ENCODE results near the gene ITIH1.
"Not testable (repeated sequence)": the region's sequence is repeated elsewhere in the genome, so short reads cannot be mapped to it uniquely, and the experiment has no call there.

Gene ITIH1

DNA sequence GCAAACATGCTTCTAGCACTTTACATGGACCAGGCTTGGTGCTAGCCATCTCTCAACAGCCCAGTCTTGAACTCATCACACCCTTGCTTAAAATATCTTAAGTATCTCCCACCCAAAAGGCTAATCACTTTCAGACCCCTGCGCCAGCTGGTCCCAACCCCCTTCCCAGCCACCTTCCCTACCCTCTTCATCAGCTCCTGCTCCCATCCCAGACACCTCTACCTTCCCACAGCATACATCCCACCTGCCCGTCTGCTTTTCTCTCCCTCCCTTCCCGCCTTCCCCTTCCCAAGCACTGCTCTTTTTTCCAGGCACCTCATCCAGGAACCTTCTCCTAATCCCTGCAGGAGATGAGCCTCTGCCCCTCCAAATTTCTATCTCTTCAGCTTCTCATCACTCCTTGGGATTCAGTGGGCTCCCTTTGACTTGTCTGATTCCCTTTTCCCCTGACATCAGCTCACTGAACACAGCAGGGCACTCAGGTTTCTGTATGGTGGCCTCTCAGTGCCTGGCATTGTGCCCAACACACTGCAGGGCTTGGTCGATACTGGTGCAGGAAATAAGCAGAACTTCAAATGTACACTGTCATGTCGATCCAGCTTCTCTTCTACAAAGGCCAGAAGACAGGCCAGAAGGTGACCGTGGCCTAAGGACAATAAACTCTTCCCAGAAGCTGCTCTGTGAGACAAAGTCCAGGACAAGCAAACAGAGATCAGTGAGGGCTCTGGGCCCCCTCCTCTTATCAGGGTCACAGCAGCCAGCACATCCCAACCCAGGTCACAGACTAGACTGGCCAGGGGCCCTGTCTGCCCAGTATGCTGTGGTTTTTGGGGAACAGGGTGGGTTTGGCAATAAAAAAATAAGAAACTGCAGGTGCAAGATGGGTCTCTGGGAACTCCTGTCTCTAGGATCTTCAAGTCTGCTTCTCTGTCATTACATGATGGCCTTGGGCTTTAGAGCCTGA is 2.2 kb upstream of the ITIH1 start:
- no peak for DNase-seq (ENCODE audit: low read depth, low spot score)

DNA sequence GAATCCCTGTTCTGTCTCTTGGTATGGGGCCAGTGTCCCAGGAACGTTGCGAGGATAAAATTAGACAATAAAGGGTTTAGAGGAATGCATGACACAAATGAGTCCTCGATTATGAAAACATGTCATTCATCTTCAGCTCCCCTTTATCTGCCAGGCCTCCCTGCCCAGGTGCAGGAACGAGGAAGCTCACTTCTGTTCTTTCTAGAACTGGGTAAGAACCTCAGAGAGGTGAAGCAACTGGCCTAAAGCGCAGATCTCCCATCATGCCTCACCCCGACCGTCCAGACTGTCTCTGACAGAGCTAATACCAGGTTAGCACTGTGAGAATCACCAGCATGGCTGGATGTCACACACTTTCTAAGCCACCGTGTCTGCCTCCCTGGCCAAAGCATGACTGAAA is 1.5 kb upstream of the ITIH1 start:
- no peak for DNase-seq (ENCODE audit: low read depth, low spot score)

DNA sequence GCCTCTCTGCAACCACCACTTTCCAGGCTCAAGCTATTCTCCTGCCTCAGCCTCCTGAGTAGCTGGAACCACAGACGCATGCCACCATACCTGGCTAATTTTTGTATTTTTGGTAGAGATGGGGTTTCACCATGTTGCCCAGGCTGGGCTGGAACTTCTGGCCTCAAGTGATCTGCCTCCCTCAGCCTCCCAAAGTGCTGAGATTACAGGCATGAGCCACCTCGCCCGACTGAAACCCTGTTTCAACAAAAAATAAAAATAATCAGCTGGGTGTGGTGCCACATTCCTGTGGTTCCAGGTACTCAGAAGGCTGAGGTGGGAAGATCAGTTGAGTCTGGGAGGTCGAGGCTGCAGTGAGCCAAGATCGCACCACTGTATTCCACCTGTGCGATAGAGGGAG is 913 bp upstream of the ITIH1 start:
- DNase-seq (ENCODE audit: low read depth, low spot score) = not testable (repeated sequence)

GRCh38 chr3:52777959-52778805 is 783 bp downstream of the ITIH1 start:
- DNase-seq (ENCODE audit: low read depth, low spot score) = no peak

- DNase-seq (ENCODE audit: low read depth, low spot score) = no peak
Measured at GRCh38 chr3:52779011-52779836, 1.8 kb downstream of the ITIH1 start.

GRCh38 chr3:52779837-52780585 is 2.6 kb downstream of the ITIH1 start:
- DNase-seq (ENCODE audit: low read depth, low spot score) = no peak

DNA sequence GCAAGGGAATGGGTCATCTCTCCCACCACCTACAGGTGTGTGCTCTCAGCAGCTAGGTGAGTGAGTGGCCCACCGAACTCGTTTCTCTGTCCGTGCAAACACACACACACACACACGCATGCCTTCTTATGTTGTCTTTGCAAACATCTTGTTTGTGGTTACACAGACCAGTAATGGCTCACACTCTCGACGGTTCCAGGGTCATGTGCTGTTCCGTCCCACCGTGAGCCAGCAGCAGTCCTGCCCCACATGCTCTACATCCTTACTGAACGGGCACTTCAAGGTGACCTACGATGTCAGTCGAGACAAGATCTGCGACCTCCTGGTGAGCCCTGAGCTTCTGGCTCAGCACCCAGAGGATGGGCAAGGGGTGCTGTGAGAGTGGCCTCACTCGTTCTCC is 4.3 kb downstream of the ITIH1 start:
- no peak for DNase-seq (ENCODE audit: low read depth, low spot score)

- DNase-seq (ENCODE audit: low read depth, low spot score) = no peak
Measured at GRCh38 chr3:52782412-52783210, 5.2 kb downstream of the ITIH1 start.

GRCh38 chr3:52783211-52783555 is 5.8 kb downstream of the ITIH1 start:
- no peak for DNase-seq (ENCODE audit: low read depth, low spot score)

GRCh38 chr3:52784021-52784621 is 6.7 kb downstream of the ITIH1 start:
- DNase-seq (ENCODE audit: low read depth, low spot score) = no peak

DNA sequence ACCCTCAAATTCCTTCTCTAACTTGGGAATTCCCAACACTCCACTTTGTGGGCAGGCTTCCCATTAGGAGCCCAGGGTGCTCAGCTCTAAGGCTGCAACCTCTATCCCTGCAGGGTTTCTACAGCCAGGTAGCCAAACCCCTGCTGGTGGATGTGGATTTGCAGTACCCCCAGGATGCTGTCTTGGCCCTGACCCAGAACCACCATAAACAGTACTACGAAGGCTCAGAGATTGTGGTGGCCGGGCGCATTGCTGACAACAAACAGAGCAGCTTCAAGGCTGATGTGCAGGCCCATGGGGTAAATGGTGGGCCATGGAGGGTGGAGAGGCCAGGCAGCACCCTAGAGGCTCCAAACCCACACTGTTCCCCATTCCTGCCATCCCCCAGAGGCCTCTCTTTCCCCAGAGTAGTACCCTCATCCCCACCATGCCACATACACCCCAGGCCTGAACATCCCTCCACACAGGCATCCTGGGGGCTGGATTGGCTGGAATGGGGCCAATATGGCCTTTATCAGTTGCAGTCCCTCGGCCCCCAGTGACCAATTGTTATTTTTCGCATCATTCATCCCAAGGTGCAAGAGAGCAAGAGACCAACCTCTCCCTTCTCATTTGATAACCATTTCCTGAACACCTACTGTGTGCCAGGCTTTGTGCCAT is 7.7 kb downstream of the ITIH1 start:
- no peak for DNase-seq (ENCODE audit: low read depth, low spot score)

DNA sequence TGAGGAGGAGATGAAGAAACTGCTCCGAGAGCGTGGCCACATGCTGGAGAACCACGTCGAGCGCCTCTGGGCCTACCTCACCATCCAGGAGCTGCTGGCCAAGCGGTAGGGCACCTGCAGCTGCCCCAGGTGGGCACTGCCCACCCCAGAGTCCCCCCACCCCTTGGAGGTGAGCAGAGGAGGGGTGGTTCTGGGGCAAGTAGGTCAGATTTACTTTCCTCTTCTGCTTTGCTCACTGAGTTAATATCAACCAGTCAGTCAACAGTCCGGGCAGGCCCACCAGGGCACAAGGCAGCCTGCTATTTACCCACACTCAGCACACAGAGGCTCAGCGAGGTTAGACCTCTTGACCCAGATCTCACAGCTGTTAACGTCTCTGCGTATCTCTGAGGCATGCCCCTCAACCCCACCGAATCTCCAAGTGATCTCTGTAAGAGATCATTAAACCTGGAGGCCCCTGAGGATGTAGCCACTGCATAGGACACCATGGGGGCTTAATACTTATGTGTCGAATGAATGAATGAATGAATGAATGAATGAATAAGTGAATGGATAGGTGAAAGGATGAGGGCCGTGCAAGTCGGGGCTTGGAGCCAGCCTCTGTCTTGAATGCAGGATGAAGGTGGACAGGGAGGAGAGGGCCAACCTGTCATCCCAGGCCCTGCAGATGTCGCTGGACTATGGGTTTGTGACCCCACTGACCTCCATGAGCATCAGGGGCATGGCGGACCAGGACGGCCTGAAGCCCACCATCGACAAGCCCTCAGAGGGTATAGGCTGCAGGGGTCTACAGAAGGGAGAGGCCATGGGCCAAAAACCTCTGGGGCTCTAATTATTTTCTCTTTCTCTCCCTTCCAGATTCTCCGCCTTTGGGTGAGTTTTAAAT is 9.2 kb downstream of the ITIH1 start:
- DNase-seq (ENCODE audit: low read depth, low spot score) = no peak

DNA sequence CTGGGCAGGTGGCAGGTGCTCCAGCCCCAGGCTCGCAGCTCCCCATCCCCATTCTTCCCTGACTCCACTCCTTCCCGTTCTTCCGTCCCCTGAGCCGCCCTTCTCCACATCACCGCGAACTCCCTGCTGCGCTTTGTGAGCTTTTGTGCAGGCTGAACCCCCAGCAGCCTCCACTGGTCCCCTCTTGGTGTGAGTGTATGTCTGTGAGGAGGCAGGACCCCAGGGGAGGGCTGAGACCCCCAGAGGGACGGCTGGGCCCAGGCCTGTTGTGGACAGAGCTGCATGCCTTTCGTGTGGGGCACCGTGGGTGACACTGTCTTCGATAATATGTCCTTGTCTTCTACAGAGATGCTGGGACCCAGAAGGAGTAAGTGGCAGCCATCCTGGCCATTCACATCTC is 9.8 kb downstream of the ITIH1 start:
- no peak for DNase-seq (ENCODE audit: low read depth, low spot score)

- DNase-seq (ENCODE audit: low read depth, low spot score) = no peak
Measured at GRCh38 chr3:52787672-52788625, 10.6 kb downstream of the ITIH1 start.

DNA sequence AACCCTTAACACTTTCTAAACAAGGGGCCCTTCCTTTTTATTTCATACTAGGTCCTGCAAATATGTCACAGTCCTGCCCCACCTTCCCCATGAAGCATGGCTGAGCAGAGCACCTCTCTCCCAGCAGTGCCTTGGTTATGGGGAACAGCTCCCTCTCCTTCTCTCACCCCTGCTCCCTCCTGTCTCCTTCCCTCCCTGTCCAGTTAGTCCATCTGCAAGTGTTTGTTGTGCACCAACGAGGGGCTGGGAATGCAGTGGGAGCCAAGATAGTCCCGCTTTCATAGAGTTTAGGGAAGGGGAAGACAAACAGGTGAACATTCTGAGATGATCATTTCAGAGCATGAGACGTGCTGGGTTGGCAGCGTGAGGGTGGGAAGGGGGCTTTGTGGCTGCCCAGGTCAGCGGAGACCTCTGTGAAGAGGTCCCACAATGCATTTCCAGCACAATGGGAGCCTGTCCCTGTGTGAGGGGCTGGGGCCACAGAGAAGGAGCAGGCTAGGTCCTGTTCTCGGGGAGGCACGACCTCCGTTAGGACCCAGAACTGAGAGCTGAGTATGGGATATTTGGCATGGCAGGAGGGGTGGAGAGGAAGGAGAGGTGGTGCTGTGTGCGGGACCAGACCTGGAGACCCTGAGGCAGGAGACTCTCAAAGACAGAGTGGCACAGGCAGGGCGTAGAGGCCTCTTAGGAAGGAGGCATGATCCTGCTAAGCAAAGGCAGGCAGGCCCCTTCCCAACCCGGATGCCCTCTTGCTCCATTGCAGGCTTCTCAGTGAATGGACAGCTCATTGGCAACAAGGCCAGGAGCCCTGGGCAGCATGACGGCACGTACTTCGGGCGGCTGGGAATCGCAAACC is 11.7 kb downstream of the ITIH1 start:
- DNase-seq (ENCODE audit: low read depth, low spot score) = no peak

- no peak for DNase-seq (ENCODE audit: low read depth, low spot score)
Measured at GRCh38 chr3:52789746-52790040, 12.3 kb downstream of the ITIH1 start.

All from brain pericyte (primary cell).